Measurements from ENCODE around the gene EFNA5.
A peak's percentile ranks its signal among the peaks of the same experiment; 100 is the strongest.

EFNA5 gene

GRCh38 chr5:107548477-107548876, 122.3 kb downstream of the EFNA5 start:
- FAIRE-seq, result no peak
- DNase-seq (ENCODE audit: low spot score), result no peak

- no peak for DNase-seq (ENCODE audit: low spot score)
- no peak for FAIRE-seq
Measured at GRCh38 chr5:107546719-107547118, 124.0 kb downstream of the EFNA5 start.

DNA sequence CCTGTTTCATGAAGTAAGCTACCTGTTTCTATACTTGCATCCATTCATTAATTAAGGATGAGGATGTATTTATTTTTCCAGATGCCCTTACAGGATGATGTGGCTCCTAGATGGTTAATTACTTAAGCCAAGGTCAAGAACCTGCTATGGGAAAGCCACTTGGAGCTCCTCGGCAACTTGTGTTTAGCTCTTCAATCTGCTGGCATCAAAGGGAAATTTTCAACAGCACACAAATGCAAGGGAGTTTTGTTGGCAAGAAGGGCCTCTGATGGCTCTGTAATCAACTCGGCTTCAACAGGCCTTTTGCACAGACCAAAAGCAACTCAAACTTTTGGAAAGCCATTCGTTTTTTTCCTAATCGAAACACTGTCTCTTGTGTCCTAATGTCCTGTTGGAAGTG, 125.3 kb downstream of the EFNA5 start:
- no peak for FAIRE-seq
- DNase-seq (ENCODE audit: low spot score), result no peak

DNA sequence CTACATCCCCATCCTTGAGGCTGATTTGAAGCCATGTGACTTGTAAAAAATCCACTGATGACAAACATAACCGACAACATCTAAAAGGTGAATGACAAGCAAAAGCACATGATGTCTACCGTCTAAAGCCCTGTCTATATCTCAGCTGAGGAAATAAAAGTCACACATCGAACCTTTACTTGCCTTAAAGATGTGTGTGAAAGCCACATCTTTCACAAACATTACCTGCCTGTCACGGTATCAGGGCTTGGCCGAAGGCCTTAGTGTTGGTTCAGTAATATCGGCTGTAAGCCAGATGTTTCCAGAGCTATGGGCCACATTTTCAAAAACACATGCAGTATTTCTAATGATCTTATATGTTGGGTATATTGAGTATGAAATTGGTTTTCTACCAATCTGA, 125.8 kb downstream of the EFNA5 start:
- DNase-seq (ENCODE audit: low spot score) (no peak), FAIRE-seq (no peak)

- DNase-seq (ENCODE audit: low spot score) (no peak), FAIRE-seq (no peak)
Measured at GRCh38 chr5:107544476-107544875, 126.3 kb downstream of the EFNA5 start.

- DNase-seq (ENCODE audit: low spot score) (no peak), FAIRE-seq (no peak)
Measured at GRCh38 chr5:107543868-107544267, 126.9 kb downstream of the EFNA5 start.

- DNase-seq (ENCODE audit: low spot score), result peak; percentile 44
- no peak for FAIRE-seq
Measured at GRCh38 chr5:107542831-107543231, 127.9 kb downstream of the EFNA5 start.

DNA sequence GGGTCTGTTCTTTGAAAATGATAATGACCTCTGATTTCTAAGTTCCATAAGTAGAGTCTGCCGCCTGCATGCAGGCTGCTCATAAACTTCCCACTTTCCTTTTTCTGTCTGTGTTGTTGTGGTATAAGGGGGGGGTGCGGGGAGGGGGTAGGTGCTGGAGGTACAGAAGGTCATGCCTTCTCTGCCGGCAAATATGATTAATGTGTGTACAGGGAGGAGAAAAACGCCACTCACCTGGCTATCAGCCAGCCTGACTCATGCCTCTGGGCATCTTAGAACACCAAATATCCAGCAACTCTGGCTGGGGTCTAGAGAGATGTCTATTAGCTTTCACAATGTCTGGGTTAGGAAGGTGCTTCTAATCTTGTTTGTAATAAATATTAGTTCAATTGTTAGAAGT, 128.3 kb downstream of the EFNA5 start:
- peak; percentile 94 for DNase-seq (ENCODE audit: low spot score)
- FAIRE-seq, result peak; percentile 95

DNA sequence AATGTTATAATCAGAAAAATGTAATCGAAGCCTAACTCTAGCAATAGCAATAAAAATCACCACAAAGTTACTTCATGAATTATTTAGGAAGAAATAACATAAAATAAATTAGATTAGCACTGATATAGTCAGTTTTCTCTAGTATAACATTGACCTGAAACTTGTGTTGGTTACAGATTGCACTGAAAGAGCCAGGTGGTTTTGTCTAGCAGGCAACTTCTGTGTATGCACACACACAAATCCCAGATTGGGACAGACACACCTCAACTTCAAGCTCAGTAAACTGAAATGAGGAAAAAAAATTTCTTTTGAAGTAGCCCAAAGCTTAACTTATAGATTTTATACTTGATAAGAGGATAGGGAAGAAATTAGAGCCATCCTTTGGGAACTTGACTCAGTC, 129.3 kb downstream of the EFNA5 start:
- FAIRE-seq (peak; percentile 63), DNase-seq (ENCODE audit: low spot score) (no peak)

DNA sequence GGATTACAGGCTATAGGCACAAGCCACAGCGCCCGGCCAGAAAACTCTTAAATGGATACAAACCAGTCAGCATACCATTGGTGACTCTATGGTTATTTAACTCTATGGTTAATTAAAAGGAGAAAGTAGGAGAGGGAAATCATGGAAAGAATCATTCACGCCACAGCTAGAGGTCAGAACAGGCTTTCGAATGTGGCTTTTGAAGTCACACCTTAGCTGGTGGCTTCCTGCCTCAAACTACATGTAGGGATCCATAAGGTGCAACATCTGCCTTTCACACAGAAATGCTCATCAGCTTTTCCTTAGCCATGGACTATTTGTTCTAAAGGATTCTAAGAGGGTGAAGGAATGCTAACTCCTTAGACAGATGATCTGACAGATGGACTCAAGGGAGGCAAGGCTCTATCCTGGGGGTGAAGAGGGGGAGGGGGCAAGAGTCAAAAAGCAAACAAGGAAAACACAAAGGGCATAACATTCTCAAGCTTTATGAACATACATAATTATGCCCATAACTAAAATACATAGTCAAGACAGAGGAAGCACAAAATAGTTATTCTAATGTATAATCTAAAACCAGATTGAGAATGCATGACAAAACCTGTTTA, 130.9 kb downstream of the EFNA5 start:
- FAIRE-seq, result no peak
- DNase-seq (ENCODE audit: low spot score), result no peak

DNA sequence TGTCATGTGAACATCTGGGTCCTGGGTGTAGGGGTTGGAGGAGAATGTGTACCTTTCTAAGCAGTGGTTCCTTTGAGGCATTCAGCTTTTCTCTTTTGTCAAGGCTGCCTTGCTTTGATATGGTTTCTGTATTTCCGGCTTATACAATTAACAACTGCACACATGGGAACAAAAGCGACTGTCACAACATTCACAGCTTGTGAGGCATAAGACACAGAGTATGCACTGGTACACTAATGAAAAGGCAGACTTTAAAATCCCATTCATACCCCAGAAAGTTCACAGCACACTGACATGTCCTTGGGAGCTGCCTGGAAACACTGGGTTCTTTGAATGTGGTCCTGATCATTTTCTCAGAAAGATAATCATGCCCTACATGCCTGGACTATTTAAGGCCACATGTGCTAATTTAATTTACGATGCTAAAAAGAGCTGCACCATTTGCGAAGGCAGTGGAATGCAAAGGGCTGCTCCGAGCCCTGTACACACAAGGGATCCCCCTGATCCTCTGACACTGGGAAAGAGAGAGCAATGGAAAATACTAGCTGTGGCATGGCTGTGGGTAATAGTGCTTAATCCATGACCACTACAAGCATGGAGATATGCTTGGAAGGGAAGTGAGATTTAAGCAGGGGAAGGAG, 131.8 kb downstream of the EFNA5 start:
- no peak for FAIRE-seq

GRCh38 chr5:107538331-107538730, 132.4 kb downstream of the EFNA5 start:
- DNase-seq (ENCODE audit: low spot score) (peak; percentile 44), FAIRE-seq (peak; percentile 20)

More for the DNA sequence above, 131.8 kb downstream of the EFNA5 start:
- DNase-seq (ENCODE audit: low spot score), result no peak

DNA sequence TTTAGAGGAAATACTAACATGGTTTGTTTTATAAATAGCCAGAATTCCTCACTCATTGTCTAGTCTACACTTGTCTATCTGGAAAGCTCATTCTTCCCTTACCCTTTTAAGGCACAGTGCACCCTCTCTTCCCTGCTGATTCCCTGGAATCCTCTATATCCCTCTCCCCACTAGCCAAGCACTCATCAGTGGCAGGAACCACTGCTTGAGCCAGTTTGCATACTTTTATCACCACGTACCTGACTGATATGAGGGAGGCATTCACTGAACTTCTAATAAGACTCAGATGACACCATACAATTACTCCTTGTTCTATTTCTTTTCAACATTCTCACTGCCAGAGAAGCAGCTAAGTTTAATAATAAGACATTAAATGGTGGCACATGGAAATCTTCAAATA, 134.9 kb downstream of the EFNA5 start:
- FAIRE-seq (no peak), DNase-seq (ENCODE audit: low spot score) (no peak)

DNA sequence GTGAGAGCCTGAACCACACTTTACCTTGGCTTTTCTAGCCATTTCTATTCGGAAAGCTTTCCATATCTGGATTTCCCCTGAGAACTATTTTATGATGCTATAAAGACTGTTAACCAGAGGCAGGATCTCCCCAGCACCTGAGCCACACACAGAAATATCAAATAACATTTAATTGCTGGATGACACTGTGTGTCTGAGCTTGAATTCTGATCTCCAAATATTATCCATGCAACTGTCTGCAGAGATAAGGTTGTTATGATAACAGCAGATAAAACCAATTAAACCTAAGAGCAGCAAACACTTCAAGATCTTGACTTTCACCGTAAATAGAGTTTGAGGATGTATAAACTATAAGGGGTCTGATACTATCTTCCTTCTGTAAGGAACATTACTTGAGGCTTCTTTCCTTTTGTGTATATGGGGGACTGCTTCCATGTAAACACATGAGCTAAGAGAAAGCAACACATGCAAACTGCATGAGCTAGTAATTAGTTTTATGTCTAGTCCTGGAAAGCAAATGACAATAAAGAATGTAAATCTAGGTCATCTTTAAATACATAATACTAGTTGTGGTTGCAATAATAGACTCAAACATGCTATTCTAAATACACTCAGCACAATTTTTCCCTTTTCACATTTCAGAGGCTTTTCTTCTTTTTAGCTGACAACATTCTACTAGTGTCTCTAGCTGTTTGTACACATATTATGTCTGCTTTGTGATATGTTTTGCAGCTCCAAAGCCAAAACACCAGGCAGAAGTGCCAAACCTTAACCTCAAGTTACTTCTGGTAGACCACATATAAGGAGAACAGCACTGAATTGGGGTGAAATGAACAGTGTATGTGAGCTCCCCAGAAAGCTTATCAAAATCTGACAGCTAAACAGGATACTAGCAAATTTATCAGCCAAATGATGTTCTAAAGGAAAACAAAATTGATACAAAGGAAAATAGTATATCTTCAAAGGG, 136.5 kb downstream of the EFNA5 start:
- DNase-seq (ENCODE audit: low spot score) (no peak), FAIRE-seq (no peak)

GRCh38 chr5:107532916-107533315, 137.8 kb downstream of the EFNA5 start:
- FAIRE-seq (no peak), DNase-seq (ENCODE audit: low spot score) (no peak)

- peak; percentile 81 for DNase-seq (ENCODE audit: low spot score)
- peak; percentile 97 for FAIRE-seq
Measured at GRCh38 chr5:107532169-107532878, 138.4 kb downstream of the EFNA5 start.

DNA sequence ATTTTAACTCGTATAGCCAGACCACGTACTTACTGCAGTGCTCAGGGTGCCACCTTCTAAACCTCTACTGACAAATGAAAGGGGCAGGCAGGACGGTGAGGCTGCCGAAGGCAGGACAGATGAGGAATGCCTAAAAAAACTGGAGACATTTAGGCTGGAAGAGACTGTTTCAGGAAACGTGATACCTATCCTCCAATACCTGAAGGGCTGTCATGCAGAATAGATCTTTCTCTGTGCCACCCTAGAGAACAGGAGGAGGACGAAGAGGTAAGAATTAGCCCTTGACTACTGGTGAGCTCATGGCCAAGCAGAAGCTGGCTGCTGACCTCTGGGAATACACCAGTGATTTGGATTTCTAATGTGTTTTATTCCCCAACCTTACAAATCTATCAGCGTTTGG, 139.4 kb downstream of the EFNA5 start:
- DNase-seq (ENCODE audit: low spot score) (no peak), FAIRE-seq (no peak)

- no peak for FAIRE-seq
Measured at GRCh38 chr5:107529618-107530017, 141.1 kb downstream of the EFNA5 start.

GRCh38 chr5:107526270-107526937, 144.3 kb downstream of the EFNA5 start:
- DNase-seq (ENCODE audit: low spot score) (peak; percentile 34), FAIRE-seq (peak; percentile 70)

More at GRCh38 chr5:107529618-107530017, 141.1 kb downstream of the EFNA5 start:
- DNase-seq (ENCODE audit: low spot score), result no peak

DNA sequence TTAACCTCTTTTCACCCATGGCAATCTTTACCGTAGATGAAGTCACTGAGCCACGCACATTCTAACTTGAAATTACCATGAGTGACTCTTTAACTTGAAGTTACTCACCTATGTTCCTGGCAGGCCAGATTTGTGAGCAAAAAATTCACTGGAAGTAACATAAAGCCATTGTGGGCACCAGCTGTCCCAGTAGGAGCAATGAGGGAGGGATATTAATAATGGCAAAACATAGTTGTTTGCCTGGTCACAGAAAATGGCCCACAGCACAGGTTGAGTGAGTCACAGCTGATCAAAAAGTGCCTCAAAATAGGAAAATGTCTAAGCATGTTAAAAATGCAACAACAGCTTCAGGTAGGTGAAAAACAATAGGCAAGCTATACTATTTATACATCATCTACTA, 146.6 kb downstream of the EFNA5 start:
- FAIRE-seq (peak; percentile 92), DNase-seq (ENCODE audit: low spot score) (peak; percentile 42)
